ENCODE data around the gene LRRC3C. TPM values are rescaled to one million over a fixed set of nuclear protein-coding genes. Genes with fewer than 3 reads are reported as not detected.

LRRC3C gene
- total RNA-seq, 1 experiment from 2014 or later, result not detected

GRCh38 chr17:39938140-39938869, 10.8 kb downstream of the LRRC3C start:
- H3K9me3 Mint-ChIP-seq (ENCODE audit: low read depth, unreplicated experiment), result no peaks in the 10 kb centered on the region
- DNase-seq, result peak; percentile 70
- no peak overlapping the region for H3K27ac Mint-ChIP-seq (ENCODE audit: unreplicated experiment)
- H3K4me3 Mint-ChIP-seq (ENCODE audit: low read depth, unreplicated experiment), result no peak overlapping the region
- H3K27me3 Mint-ChIP-seq (ENCODE audit: unreplicated experiment), result peaks cover 63% of the 10 kb centered on the region
- H3K36me3 Mint-ChIP-seq (ENCODE audit: insufficient read depth, unreplicated experiment), result no peaks in the 10 kb centered on the region
- H3K4me1 Mint-ChIP-seq (ENCODE audit: low read depth, unreplicated experiment), result peaks cover 12% of the 10 kb centered on the region
- no TSS peak for BruUV-seq (replicated peaks)
- intact Hi-C loops (cut with micrococcal nuclease; ENCODE audit: unreplicated experiment), result no loop called here
- CTCF ChIA-PET, result interaction anchor here (0.5 to 109.6 kb wide), 62 partner anchors 12 to 1684 kb away, joined by 3 to 8195 read pairs (median 7); partner anchors contain the start of genes CSF3, ERBB2, GSDMA and GSDMB
- TF ChIP-seq, protein P1, sequence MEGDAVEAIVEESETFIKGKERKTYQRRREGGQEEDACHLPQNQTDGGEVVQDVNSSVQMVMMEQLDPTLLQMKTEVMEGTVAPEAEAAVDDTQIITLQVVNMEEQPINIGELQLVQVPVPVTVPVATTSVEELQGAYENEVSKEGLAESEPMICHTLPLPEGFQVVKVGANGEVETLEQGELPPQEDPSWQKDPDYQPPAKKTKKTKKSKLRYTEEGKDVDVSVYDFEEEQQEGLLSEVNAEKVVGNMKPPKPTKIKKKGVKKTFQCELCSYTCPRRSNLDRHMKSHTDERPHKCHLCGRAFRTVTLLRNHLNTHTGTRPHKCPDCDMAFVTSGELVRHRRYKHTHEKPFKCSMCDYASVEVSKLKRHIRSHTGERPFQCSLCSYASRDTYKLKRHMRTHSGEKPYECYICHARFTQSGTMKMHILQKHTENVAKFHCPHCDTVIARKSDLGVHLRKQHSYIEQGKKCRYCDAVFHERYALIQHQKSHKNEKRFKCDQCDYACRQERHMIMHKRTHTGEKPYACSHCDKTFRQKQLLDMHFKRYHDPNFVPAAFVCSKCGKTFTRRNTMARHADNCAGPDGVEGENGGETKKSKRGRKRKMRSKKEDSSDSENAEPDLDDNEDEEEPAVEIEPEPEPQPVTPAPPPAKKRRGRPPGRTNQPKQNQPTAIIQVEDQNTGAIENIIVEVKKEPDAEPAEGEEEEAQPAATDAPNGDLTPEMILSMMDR (IDR thresholded peaks at IDR 0.05; ENCODE audit: unreplicated experiment), result no peak

DNA sequence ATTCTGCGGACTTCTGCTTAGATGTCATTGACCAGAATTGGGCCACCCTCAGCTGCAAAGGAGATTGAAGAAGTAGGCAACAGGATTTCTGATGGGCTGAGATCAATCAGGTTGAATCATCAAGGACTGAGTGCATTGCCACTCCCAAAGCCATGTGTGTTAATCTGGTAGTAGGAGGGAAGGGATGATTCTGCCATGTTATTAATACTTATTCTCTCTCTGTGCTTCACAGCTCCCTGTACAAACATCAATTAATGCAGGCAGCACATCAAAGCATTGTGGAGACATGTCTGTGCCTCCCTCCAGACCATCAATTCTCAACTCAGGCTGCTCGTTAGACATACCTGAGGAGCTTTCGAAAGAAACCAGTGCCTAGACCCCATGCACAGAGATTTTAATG, 11.6 kb downstream of the LRRC3C start:
- peaks cover 63% of the 10 kb centered on the region for H3K27me3 Mint-ChIP-seq (ENCODE audit: unreplicated experiment)
- TF ChIP-seq, protein P1 (IDR thresholded peaks at IDR 0.05; ENCODE audit: unreplicated experiment), result no peak
- H3K4me1 Mint-ChIP-seq (ENCODE audit: low read depth, unreplicated experiment), result peaks cover 12% of the 10 kb centered on the region
- H3K27ac Mint-ChIP-seq (ENCODE audit: unreplicated experiment), result no peak overlapping the region
- no TSS peak for BruUV-seq (replicated peaks)
- intact Hi-C loops (cut with micrococcal nuclease; ENCODE audit: unreplicated experiment), result loop anchor here (1.0 kb wide), 4 partner anchors 20 to 317 kb away; partner anchors contain the start of gene PSMD3
- H3K9me3 Mint-ChIP-seq (ENCODE audit: low read depth, unreplicated experiment), result no peaks in the 10 kb centered on the region
- CTCF ChIA-PET, result interaction anchor here (0.5 to 109.6 kb wide), 57 partner anchors 13 to 1242 kb away, joined by 3 to 8195 read pairs (median 9); partner anchors contain the start of genes CSF3, ERBB2, GSDMA and GSDMB
- no peak for DNase-seq
- H3K4me3 Mint-ChIP-seq (ENCODE audit: low read depth, unreplicated experiment), result no peak overlapping the region
- H3K36me3 Mint-ChIP-seq (ENCODE audit: insufficient read depth, unreplicated experiment), result no peaks in the 10 kb centered on the region

- Mint-ChIP-seq H3K27ac (ENCODE audit: unreplicated experiment) (no peak overlapping the region), H3K36me3 (ENCODE audit: insufficient read depth, unreplicated experiment) (no peaks in the 10 kb centered on the region), H3K4me1 (ENCODE audit: low read depth, unreplicated experiment) (peaks cover 12% of the 10 kb centered on the region), H3K27me3 (ENCODE audit: unreplicated experiment) (peaks cover 63% of the 10 kb centered on the region), H3K9me3 (ENCODE audit: low read depth, unreplicated experiment) (no peaks in the 10 kb centered on the region), H3K4me3 (ENCODE audit: low read depth, unreplicated experiment) (no peak overlapping the region)
- DNase-seq, result peak; percentile 76
- no TSS peak for BruUV-seq (replicated peaks)
- intact Hi-C loops (cut with micrococcal nuclease; ENCODE audit: unreplicated experiment), result loop anchor here (1.0 kb wide), 5 partner anchors 19 to 560 kb away; partner anchors contain the start of gene PSMD3
- TF ChIP-seq, protein P1 (IDR thresholded peaks at IDR 0.05; ENCODE audit: unreplicated experiment), result no peak
- CTCF ChIA-PET, result interaction anchor here (0.5 to 109.6 kb wide), 69 partner anchors 13 to 1243 kb away, joined by 3 to 8195 read pairs (median 7); partner anchors contain the start of genes CSF3, ERBB2, GSDMA and GSDMB
These were observed 12.3 kb downstream of the LRRC3C start for GRCh38 chr17:39939588-39940419.

DNA sequence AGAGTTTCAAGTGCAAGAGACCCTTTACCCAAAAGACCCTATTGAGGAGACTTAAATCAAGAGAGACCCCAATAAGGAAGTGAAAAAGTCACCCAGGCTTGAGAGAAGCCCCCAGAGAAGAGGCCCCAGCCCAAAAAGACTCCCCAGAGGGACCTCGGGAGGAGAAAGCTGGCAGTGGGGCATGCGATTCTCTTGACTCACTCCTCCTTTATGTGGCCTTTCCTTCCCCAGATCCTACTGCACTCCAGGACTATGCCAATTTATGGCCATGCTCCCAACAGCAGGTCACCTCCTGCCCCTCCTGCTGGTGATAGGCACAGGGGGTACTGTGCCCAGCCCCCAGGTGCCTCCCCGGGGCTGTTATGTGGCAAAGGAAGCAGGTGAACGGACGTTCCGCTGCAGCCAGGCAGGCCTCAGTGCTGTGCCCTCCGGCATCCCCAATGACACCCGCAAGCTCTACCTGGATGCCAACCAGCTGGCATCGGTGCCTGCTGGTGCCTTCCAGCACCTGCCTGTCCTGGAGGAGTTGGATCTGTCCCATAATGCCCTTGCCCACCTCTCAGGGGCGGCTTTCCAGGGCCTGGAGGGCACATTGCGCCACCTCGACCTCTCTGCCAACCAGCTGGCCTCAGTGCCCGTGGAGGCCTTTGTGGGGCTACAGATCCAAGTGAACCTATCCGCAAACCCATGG, 16.3 kb downstream of the LRRC3C start:
- no TSS peak for BruUV-seq (replicated peaks)
- intact Hi-C loops (cut with micrococcal nuclease; ENCODE audit: unreplicated experiment), result no loop called here
- CTCF ChIA-PET, result interaction anchor here (0.5 to 109.6 kb wide), 35 partner anchors 24 to 1693 kb away, joined by 3 to 8195 read pairs (median 5); partner anchors contain the start of genes CASC3, CSF3, ERBB2 and GRB7
- Mint-ChIP-seq H3K4me3 (ENCODE audit: low read depth, unreplicated experiment) (no peak overlapping the region), H3K27ac (ENCODE audit: unreplicated experiment) (no peak overlapping the region), H3K27me3 (ENCODE audit: unreplicated experiment) (peaks cover 80% of the 10 kb centered on the region), H3K36me3 (ENCODE audit: insufficient read depth, unreplicated experiment) (peaks cover 2% of the 10 kb centered on the region), H3K4me1 (ENCODE audit: low read depth, unreplicated experiment) (peaks cover 26% of the 10 kb centered on the region), H3K9me3 (ENCODE audit: low read depth, unreplicated experiment) (no peaks in the 10 kb centered on the region)
- peak; percentile 76 for DNase-seq
- TF ChIP-seq, protein P1 (IDR thresholded peaks at IDR 0.05; ENCODE audit: unreplicated experiment), result no peak
